Caco-2 (cell line): ENCODE data around the gene TBX22. TPM values are rescaled to one million over a fixed set of nuclear protein-coding genes. Genes with fewer than 3 reads are reported as not detected.

Source experiments
- Bru-seq: library from RNA; stranded (reverse); fragments of 400-500 nt; gene quantifications from one replicate; lab custom pipeline; 2021; lab: Mats Ljungman, UMichigan
- BruChase-seq, 2 experiments: library from RNA; stranded (reverse); fragments of 400-500 nt; gene quantifications; one replicate each; lab custom pipeline; 2021; lab: Mats Ljungman, UMichigan
- BruUV-seq: library from RNA; stranded (reverse); fragments of 400-500 nt; replicated peaks from 2 replicates; lab custom pipeline; 2021; lab: Mats Ljungman, UMichigan
- CTCF ChIA-PET: fragments of 300-600 bp; sonication (Branson Sonifier 250); formaldehyde crosslinking; loops from one replicate; lab custom pipeline; 2022; ENCODE audit warnings: antibody characterized with exemption; lab: Charles Lee
- POLR2A ChIA-PET: fragments of 300-600 bp; sonication (Branson Sonifier 250); formaldehyde crosslinking; loops from one replicate; lab custom pipeline; 2022; ENCODE audit warnings: antibody characterized with exemption; lab: Charles Lee
- DNase-seq, 2 experiments: peaks; one replicate each; pipeline versions ENCODE4 v3.0.0 to v3.0.0-alpha.2; 2020 to 2022
- H3K27me3 ChIP-seq: replicated peaks from 2 replicates; pipeline ENCODE4 v1.6.0; 2011; ENCODE audit warnings: low read length; ENCODE audit not compliant: control insufficient read depth, insufficient read depth
- H3K36me3 ChIP-seq: 2 replicates; pipeline ENCODE4 v1.5.1; 2011; ENCODE audit warnings: low read length; ENCODE audit not compliant: control insufficient read depth, insufficient read depth
- H3K4me1 ChIP-seq: fragments of 250-450 bp; sonication (Bioruptor Pico); 2 replicates; pipeline ENCODE4 v1.5.1; 2020; ENCODE audit warnings: mild to moderate bottlenecking
- H3K4me3 ChIP-seq: 2 replicates; pipeline ENCODE4 v1.5.1; 2011; ENCODE audit warnings: low read depth, mild to moderate bottlenecking, control low read depth, low read length
- H3K9me3 ChIP-seq: fragments of 250-450 bp; sonication (Bioruptor Pico); 2 replicates; pipeline ENCODE4 v1.5.1; 2020; ENCODE audit warnings: mild to moderate bottlenecking, moderate library complexity
- H3K27ac Mint-ChIP-seq: one replicate; pipeline ENCODE4 v1.8.0; 2022; ENCODE audit warnings: mixed read lengths; ENCODE audit not compliant: unreplicated experiment
- H3K27me3 Mint-ChIP-seq: one replicate; pipeline ENCODE4 v1.8.0; 2022; ENCODE audit warnings: mixed read lengths; ENCODE audit not compliant: insufficient read depth, unreplicated experiment
- H3K36me3 Mint-ChIP-seq: one replicate; pipeline ENCODE4 v1.8.0; 2022; ENCODE audit warnings: mild to moderate bottlenecking, mixed read lengths; ENCODE audit not compliant: insufficient read depth, unreplicated experiment
- H3K4me1 Mint-ChIP-seq: one replicate; pipeline ENCODE4 v1.8.0; 2022; ENCODE audit warnings: low read depth, mixed read lengths; ENCODE audit not compliant: unreplicated experiment
- H3K4me3 Mint-ChIP-seq: one replicate; pipeline ENCODE4 v1.8.0; 2022; ENCODE audit warnings: mild to moderate bottlenecking, moderate library complexity, mixed read lengths; ENCODE audit not compliant: unreplicated experiment
- H3K9me3 Mint-ChIP-seq: one replicate; pipeline ENCODE4 v1.8.0; 2022; ENCODE audit warnings: mixed read lengths; ENCODE audit not compliant: unreplicated experiment
- CTCF ChIP-seq, 2 experiments: fragments of 200-600 bp in 1 of 2; IDR thresholded peaks; 1 replicate in 1 of 2; 2 replicates in 1 of 2; pipeline versions ENCODE4 v1.5.1 to v1.8.0; 2011 to 2022; ENCODE audit warnings: antibody characterized with exemption in 1 of 2, control low read depth in 1 of 2, inconsistent platforms in 1 of 2, low read depth in 1 of 2, low read length in 1 of 2, mild to moderate bottlenecking in 1 of 2, moderate library complexity in 1 of 2; ENCODE audit not compliant: insufficient read depth in 1 of 2, severe bottlenecking in 1 of 2, unreplicated experiment in 1 of 2
- intact Hi-C: fragments of 100-400 bp; cut with micrococcal nuclease; formaldehyde crosslinking; loops from one replicate; pipeline ENCODE4 v1.10.0; 2022; ENCODE audit not compliant: unreplicated experiment
- long read RNA-seq: library from polyadenylated mRNA; stranded (forward); transcript quantifications from one replicate; pipeline ENCODE4 v2.0.0, GENCODE V29; 2022
- total RNA-seq: library from RNA; stranded (reverse); gene quantifications from 2 replicates; pipeline ENCODE4 v1.2.3, GENCODE V29; 2022

The TBX22 gene
- total RNA-seq (not detected in 2 replicates), Bru-seq, nascent RNA (not detected), BruChase-seq, experiment 1, labeled RNA remaining after a 2-hour chase (not detected), BruChase-seq, experiment 2, labeled RNA remaining after a 6-hour chase (not detected)
- long read RNA-seq: 0 reads

DNA sequence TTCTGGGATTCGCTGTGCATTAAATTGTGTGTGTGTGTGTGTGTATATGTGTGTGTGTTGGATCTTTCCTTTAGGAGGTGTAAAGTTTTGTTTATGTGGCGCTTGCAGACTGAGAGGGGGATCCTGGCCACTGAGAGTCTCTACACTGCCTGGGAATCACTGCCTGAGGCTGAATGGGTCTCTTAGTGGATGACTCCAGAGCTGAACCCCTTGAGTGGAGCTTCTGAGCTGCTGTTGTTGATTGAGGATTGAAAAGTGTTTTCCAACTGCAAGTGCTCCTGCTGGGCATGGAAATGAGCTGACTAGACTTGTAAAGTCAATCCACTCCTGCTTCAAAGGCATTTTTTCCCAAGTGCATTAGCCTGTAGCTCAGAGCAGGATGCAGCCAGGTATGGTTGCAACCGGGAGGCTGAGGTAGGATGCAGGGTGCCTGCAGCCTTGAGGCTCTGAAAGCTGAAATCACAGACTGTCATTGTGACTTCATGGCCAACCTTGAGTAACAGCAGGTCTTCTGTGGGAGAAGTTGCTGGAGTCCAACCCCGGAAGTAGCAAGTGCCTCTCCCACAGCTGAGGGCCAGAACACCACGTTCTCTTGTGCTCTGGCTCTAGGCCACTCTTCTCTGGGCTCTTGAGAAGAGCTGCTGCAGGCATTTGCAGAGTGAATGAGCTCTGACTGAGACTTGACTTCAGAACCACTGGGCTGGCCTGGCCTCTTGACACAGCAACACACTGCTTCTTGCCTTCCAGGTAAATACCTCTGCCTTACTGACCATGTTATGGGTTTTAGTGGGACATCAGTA lies at the start of gene TBX22:
TBX22 (plus strand) TSS at position 613 of the 800 bp plus-strand sequence. CDS start 7,517 bp downstream, outside the sequence.
- no peaks in the 10 kb centered on the region for H3K36me3 ChIP-seq
- CTCF ChIA-PET: no interaction called here
- no peak for DNase-seq
- no peak within 1 kb of the TSS for H3K4me3 Mint-ChIP-seq
- no peaks in the 10 kb centered on the region for H3K27me3 ChIP-seq
- no peaks in the 10 kb centered on the region for H3K9me3 ChIP-seq
- no peaks in the 10 kb centered on the region for H3K36me3 Mint-ChIP-seq
- no peaks in the 10 kb centered on the region for H3K9me3 Mint-ChIP-seq
- intact Hi-C loops: no loop called here
- no TSS peak for BruUV-seq
- H3K4me3 ChIP-seq: no peak within 1 kb of the TSS
- POLR2A ChIA-PET: no interaction called here
- H3K27me3 Mint-ChIP-seq: peaks cover 2% of the 10 kb centered on the region
- H3K4me1 ChIP-seq: no peaks in the 10 kb centered on the region
- no peak within 1 kb of the TSS for H3K27ac Mint-ChIP-seq
- no peaks in the 10 kb centered on the region for H3K4me1 Mint-ChIP-seq
- no peak for TF ChIP-seq CTCF (IDR thresholded peaks at IDR 0.05; ENCODE audit: insufficient read depth in 1 of 2, low read depth in 1 of 2, low read length in 1 of 2, severe bottlenecking in 1 of 2, unreplicated experiment in 1 of 2)

GRCh38 chrX:79975605-79976004 lies 38.9 kb upstream of the TBX22 start:
- Histone ChIP-seq H3K36me3 (no peaks in the 10 kb centered on the region), H3K9me3 (no peaks in the 10 kb centered on the region), H3K4me1 (no peaks in the 10 kb centered on the region), H3K4me3 (no peak overlapping the region), H3K27me3 (no peaks in the 10 kb centered on the region)
- no peaks in the 10 kb centered on the region for H3K27me3 Mint-ChIP-seq
- ChIA-PET POLR2A (no interaction called here), CTCF (no interaction called here)
- H3K4me1 Mint-ChIP-seq: no peaks in the 10 kb centered on the region
- no peak for TF ChIP-seq CTCF (IDR thresholded peaks at IDR 0.05; ENCODE audit: insufficient read depth in 1 of 2, low read depth in 1 of 2, low read length in 1 of 2, severe bottlenecking in 1 of 2, unreplicated experiment in 1 of 2)
- DNase-seq: no peak
- intact Hi-C loops: no loop called here
- H3K4me3 Mint-ChIP-seq: no peak overlapping the region
- H3K9me3 Mint-ChIP-seq: no peaks in the 10 kb centered on the region
- H3K36me3 Mint-ChIP-seq: no peaks in the 10 kb centered on the region
- no TSS peak for BruUV-seq
- H3K27ac Mint-ChIP-seq: no peak overlapping the region

DNA sequence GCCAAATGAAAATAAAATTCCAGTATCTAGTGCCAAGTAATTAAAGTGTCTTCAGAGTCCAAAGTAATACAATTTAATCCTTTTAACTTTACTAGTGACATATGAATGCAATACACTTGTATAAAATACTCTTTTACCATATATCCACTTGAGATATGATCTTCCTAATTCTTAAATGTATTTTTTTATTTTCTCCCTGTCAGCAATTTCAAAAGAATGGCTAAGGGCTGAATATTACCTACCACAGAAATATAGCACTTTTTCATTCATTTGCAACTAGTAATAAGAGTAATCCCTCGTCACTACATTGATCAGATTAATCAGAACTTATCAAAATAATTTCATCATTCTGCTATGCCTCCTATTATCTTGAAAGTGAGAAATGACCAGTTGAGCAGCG lies 10.1 kb upstream of the TBX22 start:
- H3K27me3 Mint-ChIP-seq: no peaks in the 10 kb centered on the region
- H3K4me1 ChIP-seq: no peaks in the 10 kb centered on the region
- no peaks in the 10 kb centered on the region for H3K36me3 ChIP-seq
- BruUV-seq: no TSS peak
- intact Hi-C loops: no loop called here
- no peaks in the 10 kb centered on the region for H3K27me3 ChIP-seq
- no peak for TF ChIP-seq CTCF (IDR thresholded peaks at IDR 0.05; ENCODE audit: insufficient read depth in 1 of 2, low read depth in 1 of 2, low read length in 1 of 2, severe bottlenecking in 1 of 2, unreplicated experiment in 1 of 2)
- no peak overlapping the region for H3K4me3 ChIP-seq
- POLR2A ChIA-PET: no interaction called here
- H3K9me3 Mint-ChIP-seq: no peaks in the 10 kb centered on the region
- no peaks in the 10 kb centered on the region for H3K36me3 Mint-ChIP-seq
- no peak overlapping the region for H3K27ac Mint-ChIP-seq
- CTCF ChIA-PET: no interaction called here
- no peaks in the 10 kb centered on the region for H3K9me3 ChIP-seq
- no peaks in the 10 kb centered on the region for H3K4me1 Mint-ChIP-seq
- DNase-seq: no peak
- no peak overlapping the region for H3K4me3 Mint-ChIP-seq
